DOHH2 (cell line): ENCODE results near the gene GPRC5D.

Experiments
- H3F3A ChIP-seq: fragments of 200-600 bp; sonication (generic), shearing (Covaris generic); 2 replicates; pipeline ENCODE4 v1.6.0; 2016; ENCODE audit warnings: antibody characterized with exemption, mild to moderate bottlenecking; ENCODE audit not compliant: control insufficient read depth, insufficient read depth
- H3K27ac ChIP-seq: fragments of 200-600 bp; sonication (generic); 2 replicates; pipeline ENCODE4 v1.5.1; 2014; ENCODE audit warnings: low read depth, mild to moderate bottlenecking, low read length, moderate library complexity
- H3K27me3 ChIP-seq: fragments of 200-600 bp; sonication (generic); 2 replicates; pipeline ENCODE4 v1.6.1; 2014; ENCODE audit warnings: mild to moderate bottlenecking, low read length, mixed read lengths; ENCODE audit not compliant: control insufficient read depth
- H3K36me3 ChIP-seq: fragments of 200-600 bp; sonication (generic); 2 replicates; pipeline ENCODE4 v1.6.1; 2014; ENCODE audit warnings: mild to moderate bottlenecking, low read length, moderate library complexity, mixed read lengths; ENCODE audit not compliant: control insufficient read depth
- H3K4me1 ChIP-seq: fragments of 200-600 bp; sonication (generic); 2 replicates; pipeline ENCODE4 v1.6.1; 2014; ENCODE audit warnings: mild to moderate bottlenecking, low read length, mixed read lengths; ENCODE audit not compliant: control insufficient read depth
- H3K4me2 ChIP-seq: fragments of 200-600 bp; sonication (generic); 2 replicates; pipeline ENCODE4 v1.6.0; 2014; ENCODE audit warnings: mild to moderate bottlenecking, low read length, moderate library complexity
- H3K4me3 ChIP-seq: fragments of 200-600 bp; sonication (generic); 2 replicates; pipeline ENCODE4 v1.5.1; 2014; ENCODE audit warnings: mild to moderate bottlenecking, low read length, mixed read lengths
- H3K79me2 ChIP-seq: fragments of 200-600 bp; sonication (generic); 2 replicates; pipeline ENCODE4 v1.6.1; 2014; ENCODE audit warnings: mild to moderate bottlenecking, low read length, mixed read lengths; ENCODE audit not compliant: control insufficient read depth
- H3K9me2 ChIP-seq: fragments of 200-600 bp; sonication (generic); replicated peaks from 2 replicates; pipeline ENCODE4 v1.6.1; 2014; ENCODE audit warnings: mild to moderate bottlenecking, low read length, mixed read lengths; ENCODE audit not compliant: control insufficient read depth
- H3K9me3 ChIP-seq: fragments of 200-600 bp; sonication (generic); 2 replicates; pipeline ENCODE4 v1.6.1; 2014; ENCODE audit warnings: antibody characterized with exemption, low read length, mixed read lengths; ENCODE audit not compliant: control insufficient read depth, insufficient read depth
- H4K20me1 ChIP-seq: fragments of 200-600 bp; sonication (generic); 2 replicates; pipeline ENCODE4 v1.6.0; 2014; ENCODE audit warnings: low read depth, mild to moderate bottlenecking, antibody characterized with exemption, low read length, moderate library complexity; ENCODE audit not compliant: control insufficient read depth, insufficient read depth
- CTCF ChIP-seq: fragments of 200-600 bp; sonication (generic); IDR thresholded peaks from one replicate; pipeline ENCODE4 v1.5.1; 2014; ENCODE audit warnings: antibody characterized with exemption, mild to moderate bottlenecking, low read depth, low read length; ENCODE audit not compliant: poor library complexity, severe bottlenecking
- EZH2phosphoT487 ChIP-seq: fragments of 200-600 bp; sonication (generic); IDR thresholded peaks from 2 replicates; pipeline ENCODE4 v1.6.1; 2017; ENCODE audit warnings: borderline replicate concordance, mild to moderate bottlenecking, antibody characterized with exemption, low read length, moderate library complexity, mixed read lengths

Gene GPRC5D

GRCh38 chr12:12960639-12961209, 8.8 kb upstream of the GPRC5D start:
- no peak for TF ChIP-seq CTCF
- TF ChIP-seq EZH2phosphoT487 = no peak
- Histone ChIP-seq H3K4me3 (no peak overlapping the region), H3K9me3 (no peaks in the 10 kb centered on the region), H3K4me2 (no peak overlapping the region), H3K9me2 (no peaks in the 10 kb centered on the region), H3F3A (no peaks in the 10 kb centered on the region), H3K4me1 (no peaks in the 10 kb centered on the region), H3K27me3 (peaks cover 5% of the 10 kb centered on the region; the same call in 1 of the 2 replicates), H3K36me3 (no peaks in the 10 kb centered on the region), H3K27ac (no peak overlapping the region), H3K79me2 (no peaks in the 10 kb centered on the region), H4K20me1 (no peaks in the 10 kb centered on the region)

GRCh38 chr12:12958886-12959285, 6.9 kb upstream of the GPRC5D start:
- no peaks in the 10 kb centered on the region for H3K9me2 ChIP-seq
- H3K79me2 ChIP-seq = no peaks in the 10 kb centered on the region
- H3K4me3 ChIP-seq = no peak overlapping the region
- H3F3A ChIP-seq = no peaks in the 10 kb centered on the region
- peaks cover 5% of the 10 kb centered on the region; the same call in 1 of the 2 replicates for H3K27me3 ChIP-seq
- no peaks in the 10 kb centered on the region for H4K20me1 ChIP-seq
- TF ChIP-seq CTCF (no peak), EZH2phosphoT487 (no peak)
- no peaks in the 10 kb centered on the region for H3K36me3 ChIP-seq
- H3K27ac ChIP-seq = no peak overlapping the region
- H3K4me2 ChIP-seq = no peak overlapping the region
- H3K9me3 ChIP-seq = no peaks in the 10 kb centered on the region
- H3K4me1 ChIP-seq = no peaks in the 10 kb centered on the region

- Histone ChIP-seq H3F3A (no peaks in the 10 kb centered on the region), H4K20me1 (no peaks in the 10 kb centered on the region), H3K4me3 (no peak overlapping the region), H3K27ac (no peak overlapping the region), H3K9me3 (no peaks in the 10 kb centered on the region), H3K4me1 (no peaks in the 10 kb centered on the region), H3K4me2 (no peak overlapping the region), H3K9me2 (no peaks in the 10 kb centered on the region), H3K79me2 (no peaks in the 10 kb centered on the region), H3K27me3 (no peaks in the 10 kb centered on the region), H3K36me3 (no peaks in the 10 kb centered on the region)
- TF ChIP-seq CTCF = no peak
Observed at GRCh38 chr12:12954878-12955625, 3.1 kb upstream of the GPRC5D start.
